Activated CD4-positive, alpha-beta T cell treated with anti-CD3 and anti-CD28 coated beads, Interleukin-2, amount 50 U/mL, for 24 hours (primary cell): ENCODE measurements around the gene TRIM50.
"Not testable (repeated sequence)": the region's sequence is repeated elsewhere in the genome, so short reads cannot be mapped to it uniquely, and the experiment has no call there.

Experiments
- DNase-seq, 2 donors: peaks; one replicate each; pipeline ENCODE4 v3.0.0-alpha.2; 2020; ENCODE audit warnings: low read depth in 1 of 2, low spot score in 1 of 2

TRIM50 gene

DNA sequence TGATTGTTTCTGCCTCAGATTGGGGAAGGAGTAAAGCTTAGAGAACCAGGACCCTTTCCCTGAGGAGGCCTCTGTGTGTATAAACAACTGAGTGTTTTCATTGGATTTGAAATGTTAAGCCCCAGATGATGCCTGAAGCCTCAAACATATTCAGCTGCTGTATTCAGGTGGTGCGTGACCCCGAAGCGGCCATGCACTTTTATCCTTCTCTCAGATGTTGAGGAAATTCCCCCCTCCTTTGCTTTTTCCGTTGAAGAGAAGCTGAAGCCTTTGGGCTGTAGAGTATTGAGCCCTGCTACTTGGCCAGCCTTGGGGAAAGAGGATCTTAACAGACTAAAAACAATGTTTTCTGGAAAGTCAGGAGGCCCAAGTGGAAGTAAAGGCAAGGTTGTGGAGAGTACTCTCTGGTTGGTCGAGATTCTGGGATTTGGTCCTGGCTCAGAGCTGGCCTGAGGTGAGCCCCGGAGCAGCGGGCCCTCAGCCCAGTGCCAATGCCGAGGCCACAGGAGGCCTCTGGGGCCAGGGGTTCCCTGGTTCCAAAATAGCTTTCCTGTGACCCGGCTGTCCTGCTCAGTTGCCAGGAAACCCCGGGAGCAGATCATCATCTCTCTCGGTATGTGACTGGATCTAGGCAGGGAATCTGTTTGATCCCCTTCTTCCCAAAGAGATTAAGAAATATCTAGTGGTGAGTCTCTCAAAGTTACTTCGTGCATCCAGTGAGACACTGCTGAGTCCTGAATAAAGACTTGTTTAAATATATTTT lies 22.6 kb upstream of the TRIM50 start:
- DNase-seq = no peak

DNA sequence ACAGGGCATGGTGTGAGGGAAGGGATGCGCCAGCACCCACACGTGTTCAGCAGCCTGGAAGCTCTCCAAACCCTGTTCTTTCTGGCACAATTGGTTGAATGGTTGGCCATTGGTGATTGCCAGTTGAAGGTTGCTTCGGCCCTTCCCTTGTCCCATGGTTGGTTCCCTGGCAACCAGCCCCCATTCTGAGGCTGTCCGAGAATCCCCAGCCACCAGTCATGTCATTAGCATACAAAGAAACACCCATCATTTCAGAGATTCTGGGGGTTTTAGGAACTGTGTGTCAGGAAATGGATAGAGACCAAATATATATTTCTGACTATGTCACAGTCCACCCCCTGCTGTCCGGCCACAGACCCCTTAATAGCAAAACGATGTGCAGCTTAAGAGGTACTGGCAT lies 21.9 kb upstream of the TRIM50 start:
- no peak for DNase-seq

DNA sequence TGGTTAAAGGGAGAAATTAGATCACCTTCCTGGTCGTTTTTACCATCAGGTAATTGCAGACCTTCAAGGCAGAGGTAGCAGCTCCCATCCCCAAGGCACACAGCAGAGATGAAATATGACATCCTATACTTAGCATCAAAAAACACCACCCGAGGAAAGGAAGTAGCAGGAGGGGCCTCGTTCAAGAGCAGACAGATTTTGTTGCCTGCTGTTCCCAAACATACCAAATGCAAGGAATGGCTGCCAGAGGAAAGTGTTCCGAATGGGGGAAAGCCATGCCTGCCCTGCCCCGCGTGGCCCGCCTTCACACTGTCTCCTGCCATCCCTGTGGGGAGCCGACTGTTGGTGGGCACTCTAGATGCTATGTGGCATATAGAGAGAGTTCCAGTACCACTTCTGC lies 18.1 kb upstream of the TRIM50 start:
- no peak for DNase-seq

DNA sequence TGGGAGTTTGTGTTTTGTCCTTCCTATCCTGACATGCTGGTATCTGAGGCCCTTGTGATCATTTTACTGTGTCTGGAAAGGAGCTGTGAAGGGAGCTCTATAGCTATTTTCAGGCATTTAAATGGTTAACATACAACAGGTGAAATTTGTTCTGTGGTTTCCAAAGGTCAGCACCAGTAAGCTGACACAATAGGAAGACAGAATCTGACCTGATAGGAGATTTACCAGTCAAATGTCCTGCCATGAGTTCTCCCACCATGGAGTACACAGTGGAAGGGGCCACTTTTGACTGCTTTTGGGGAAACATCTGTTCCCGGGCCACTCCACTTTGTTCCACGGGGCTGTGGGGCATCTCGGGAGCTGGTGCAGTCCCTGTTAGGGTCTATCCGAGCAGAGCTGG lies 17.7 kb upstream of the TRIM50 start:
- no peak for DNase-seq

DNA sequence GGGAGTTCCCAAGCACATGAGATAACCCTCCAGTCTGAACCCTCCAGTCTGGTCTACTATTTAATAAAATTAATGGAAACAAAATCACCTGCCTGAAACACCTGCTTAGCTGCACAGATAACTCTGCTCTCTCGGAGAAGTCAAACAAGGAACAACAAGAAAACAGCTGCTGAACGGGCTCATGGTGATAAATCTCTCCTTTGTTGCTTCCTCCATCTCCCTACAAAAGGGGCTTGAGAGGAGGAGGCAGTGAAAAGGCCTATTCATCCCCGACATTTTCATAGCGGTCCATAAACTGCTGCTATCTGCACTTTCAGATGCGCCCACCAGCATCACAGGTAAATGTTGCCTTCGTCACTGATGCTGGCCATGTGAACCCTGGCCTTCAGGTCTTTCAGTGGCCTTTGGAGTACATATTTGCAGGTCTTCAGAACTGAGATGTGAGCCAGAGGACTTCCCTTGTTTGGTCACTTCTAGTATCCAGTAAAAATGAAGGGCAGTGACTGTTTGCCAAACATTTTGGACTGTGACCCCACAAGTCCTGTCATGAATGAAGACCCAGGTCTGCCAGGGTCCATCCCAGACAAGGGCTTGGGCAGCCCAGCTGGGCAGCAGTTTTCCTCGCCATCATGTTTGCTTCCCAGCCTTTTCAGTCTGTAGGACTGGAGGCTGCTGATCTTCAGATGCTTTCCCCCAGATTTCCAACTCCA lies 15.9 kb upstream of the TRIM50 start:
- DNase-seq = no peak

DNA sequence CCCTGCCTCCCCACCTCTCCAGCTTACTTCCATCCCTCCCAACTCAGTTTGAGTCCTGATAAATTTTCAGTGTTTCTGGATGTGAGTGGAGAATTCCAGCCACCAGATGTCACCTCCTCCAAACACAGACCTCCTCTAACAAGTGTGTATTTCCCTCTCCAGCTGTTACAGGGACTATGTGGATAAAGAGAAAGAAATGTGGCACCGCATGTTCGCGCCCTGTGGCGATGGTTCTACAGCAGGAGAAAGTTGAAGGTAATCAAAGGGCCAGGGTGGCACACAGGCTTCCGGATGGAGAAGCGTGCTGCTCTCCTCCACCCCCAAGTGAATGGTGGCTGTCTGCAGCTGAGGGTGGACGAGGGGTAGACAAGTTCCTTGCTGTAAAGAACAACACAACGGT lies 14.8 kb upstream of the TRIM50 start:
- no peak for DNase-seq

DNA sequence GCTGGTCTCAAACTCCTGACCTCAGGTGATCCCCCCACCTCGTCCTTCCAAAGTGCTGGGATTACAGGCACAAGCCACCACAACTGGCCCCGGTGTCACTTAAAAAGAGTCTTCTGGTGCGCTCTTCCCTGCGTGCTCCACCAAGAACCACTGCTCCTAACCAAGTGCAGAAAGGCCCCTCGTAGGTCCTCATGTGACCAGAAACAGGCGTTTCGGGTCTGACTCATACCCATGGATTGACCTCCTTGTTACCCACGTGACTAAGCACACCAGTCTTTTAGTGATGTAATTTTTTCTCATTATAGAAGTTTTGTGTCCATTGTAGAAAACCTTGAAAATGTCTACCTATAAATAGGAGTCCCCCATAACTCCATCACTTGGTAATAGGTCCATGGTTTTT lies 14.0 kb upstream of the TRIM50 start:
- DNase-seq = no peak

DNA sequence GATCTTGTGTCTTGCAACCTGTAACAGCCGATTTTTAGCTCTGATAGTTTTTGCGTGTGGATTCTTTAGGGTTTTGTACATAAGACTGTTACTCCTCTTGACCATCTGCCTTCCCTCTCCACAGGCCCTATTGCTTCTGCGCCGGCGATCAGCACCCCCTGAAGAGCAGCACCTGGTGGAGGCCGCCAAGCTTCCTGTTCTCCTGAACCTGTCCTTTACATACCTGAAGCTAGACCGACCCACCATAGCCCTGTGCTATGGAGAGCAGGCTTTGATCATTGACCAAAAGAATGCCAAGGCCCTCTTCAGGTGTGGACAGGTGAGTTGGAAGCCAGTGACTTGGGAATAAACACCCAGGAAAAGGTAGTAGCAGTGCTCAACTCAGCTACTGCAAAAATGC lies 12.6 kb upstream of the TRIM50 start:
- no peak for DNase-seq

DNA sequence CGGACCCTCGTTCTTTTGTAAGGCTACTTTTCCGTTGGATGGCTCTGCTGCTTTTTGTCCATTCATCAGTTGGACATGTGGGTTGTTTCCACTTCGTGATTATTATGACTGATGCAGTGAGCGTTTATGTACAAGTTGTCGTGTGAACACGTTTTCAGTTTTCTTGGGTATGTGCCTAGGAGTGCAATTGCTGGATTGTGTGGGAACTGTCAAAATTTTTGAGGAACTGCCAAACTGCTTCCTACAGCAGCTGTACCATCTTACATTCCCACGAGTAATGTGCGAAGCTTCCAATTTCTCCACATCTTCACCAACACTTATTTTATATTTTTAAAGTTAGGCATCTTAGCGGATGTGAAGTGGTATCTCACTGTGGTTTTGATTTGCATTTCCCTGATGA lies 10.4 kb upstream of the TRIM50 start:
- no peak for DNase-seq

DNA sequence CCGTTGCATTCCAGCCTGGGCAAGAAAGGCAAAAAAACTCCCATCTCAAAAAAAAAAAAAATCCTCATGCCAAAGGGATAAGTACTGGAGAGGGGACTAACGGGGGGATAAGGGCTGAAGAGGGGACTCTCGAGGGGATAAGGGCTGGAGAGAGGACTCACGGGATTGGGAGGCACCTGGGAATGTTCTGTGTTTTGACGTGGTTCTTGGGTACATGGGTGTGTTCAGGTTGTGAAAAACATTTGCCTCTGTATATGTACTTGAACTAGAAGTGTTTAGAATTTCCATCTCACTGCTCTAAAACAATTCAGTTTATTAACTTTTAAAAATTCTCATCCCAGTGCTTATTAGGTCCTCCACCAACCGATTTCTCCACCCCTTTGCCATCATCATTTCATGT lies 4.6 kb upstream of the TRIM50 start:
- no peak for DNase-seq

DNA sequence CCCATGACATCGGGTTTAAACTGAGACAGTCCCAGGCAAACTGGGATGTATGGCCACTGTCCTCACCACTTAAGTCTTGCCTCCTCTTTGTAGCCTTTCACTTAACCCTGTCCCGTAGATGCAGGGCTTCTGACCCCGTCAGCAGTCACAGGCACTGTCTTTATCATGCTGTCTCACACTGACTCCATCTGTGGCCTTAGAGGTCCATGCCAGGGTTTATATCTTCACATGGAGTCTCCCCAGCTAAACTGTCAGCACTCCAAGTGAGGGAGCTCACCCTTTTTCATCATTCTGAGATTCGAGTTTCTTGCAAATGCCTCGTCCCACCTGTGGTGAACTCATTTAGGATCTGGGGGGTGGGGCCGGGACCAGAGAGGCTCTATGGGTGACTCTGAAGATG lies 2.9 kb upstream of the TRIM50 start:
- DNase-seq = no peak

DNA sequence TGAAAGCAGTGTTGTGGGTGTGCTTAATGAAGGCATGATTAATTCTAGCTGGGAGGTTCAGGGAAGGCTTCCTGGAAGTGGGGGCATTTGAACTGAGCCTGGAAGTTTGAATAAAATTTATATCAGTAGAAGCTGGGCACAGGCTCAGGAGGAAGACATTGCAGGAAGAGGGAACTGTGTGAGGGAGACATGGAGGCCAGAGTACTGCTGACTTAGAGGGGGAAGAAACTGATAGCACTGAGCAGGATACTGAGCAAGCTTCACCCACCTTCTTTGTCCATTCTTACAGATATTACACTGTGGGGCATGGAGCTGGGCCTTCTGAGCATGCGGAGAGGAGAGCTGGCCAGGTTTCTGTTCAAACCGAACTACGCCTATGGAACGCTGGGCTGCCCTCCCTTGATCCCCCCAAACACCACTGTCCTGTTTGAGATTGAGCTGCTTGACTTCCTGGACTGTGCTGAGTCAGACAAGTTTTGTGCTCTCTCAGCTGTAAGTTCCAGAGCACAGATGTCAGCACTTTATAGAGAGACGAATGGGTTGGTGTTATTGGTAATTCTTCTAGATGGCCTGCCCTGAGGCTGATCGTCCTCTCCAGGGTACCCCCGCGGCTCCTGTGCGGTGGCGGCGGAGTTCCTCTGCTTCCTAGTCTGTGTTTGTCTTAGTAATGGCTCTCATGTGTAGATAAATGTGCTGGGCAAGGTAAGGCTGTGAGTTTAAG lies 2.1 kb upstream of the TRIM50 start:
- no peak for DNase-seq

DNA sequence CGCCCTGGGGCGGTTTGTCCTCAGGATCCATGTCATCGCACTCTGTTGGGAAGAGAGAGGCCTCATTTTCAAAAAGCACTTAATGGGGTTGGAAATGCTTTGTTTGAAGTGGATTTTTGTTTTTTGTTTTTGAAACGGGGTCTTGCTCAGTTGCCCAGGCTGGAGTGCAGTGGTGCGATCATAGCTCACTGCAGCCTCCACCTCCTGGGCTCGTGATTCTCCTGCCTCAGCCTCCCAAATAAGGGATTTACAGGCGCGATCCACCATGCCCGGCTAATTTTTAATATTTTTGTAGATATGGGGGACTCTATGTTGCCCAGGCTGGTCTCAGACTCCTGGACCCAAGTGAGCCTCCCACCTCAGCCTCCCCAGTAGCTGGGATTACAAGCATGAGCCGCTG lies 814 bp upstream of the TRIM50 start:
- DNase-seq = no peak

DNA sequence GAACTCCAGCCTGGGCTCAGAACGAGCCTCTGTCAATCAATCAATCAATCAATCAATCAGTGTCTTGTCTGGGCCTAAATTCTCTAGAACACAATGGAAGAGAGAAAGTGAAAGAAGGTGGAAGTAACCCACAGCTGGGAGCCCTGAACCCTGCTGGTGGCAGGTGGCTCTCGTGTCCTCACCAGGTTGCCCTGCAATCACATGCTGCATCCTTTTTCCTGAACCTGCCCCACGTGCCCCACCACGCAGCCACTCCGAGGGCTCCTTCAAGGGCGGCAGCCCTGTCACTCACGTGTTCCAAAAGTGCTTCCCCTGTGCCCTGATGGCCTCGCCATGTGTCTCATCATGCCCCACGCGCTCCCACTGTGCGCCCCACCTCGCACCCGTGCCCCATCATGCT lies 433 bp downstream of the TRIM50 start:
- not testable (repeated sequence) for DNase-seq

DNA sequence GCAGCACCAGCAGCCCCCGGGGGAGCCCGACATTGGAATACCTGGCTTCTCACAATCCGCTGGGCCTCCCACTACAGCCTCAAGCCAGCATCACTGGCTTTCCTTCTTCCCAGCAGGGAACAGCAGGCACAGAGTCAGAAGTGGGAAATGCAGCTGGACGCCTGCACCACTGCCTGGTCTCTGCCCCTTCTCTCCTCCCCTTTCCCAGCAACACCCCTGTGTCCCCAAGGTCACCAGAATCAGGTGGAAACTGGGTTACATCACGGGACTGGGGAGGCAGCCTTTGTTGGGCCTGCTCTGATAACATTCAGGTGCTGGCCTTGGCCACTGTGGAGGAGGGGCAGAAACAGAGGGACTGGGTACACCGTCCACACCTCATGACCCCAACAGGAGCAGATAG lies 2.5 kb downstream of the TRIM50 start:
- not testable (repeated sequence) for DNase-seq

DNA sequence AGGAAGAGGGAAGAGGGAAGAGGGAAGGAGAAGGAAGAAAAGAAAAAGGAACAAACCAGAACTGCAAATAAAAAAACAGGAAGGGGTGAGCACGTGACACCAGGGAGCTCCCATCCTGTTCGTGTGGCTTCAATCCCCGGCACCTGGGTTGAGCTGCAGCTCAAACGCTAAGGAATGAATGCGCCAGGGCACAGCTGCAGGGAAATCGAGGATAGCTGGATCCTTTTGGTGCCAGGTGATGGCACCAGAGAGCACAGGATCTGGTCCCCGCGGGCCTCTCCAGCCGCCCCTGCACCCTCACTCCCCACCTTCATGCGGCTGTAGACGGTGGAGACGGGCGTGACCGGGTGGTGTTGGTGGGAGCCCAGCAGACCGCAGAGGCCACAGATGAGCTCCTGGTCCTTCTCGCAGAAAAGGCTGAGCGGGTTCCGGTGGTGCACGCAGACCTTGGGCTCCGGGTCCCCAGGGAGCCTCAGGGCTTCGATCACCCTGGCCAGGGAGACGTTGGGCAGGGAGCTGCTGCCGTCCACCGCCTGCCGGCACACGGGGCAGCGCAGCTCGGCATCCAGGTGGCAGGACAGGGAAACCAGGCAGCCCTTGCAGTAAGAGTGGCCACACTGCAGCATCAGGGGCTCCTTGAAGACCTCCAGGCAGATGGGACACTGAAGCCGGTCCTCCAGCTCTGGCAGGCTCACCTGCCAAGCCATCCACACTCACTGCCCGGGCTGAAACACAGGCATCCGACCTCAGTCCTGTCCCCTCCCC lies 3.6 kb downstream of the TRIM50 start:
- DNase-seq = peak; percentile 14 to 28

DNA sequence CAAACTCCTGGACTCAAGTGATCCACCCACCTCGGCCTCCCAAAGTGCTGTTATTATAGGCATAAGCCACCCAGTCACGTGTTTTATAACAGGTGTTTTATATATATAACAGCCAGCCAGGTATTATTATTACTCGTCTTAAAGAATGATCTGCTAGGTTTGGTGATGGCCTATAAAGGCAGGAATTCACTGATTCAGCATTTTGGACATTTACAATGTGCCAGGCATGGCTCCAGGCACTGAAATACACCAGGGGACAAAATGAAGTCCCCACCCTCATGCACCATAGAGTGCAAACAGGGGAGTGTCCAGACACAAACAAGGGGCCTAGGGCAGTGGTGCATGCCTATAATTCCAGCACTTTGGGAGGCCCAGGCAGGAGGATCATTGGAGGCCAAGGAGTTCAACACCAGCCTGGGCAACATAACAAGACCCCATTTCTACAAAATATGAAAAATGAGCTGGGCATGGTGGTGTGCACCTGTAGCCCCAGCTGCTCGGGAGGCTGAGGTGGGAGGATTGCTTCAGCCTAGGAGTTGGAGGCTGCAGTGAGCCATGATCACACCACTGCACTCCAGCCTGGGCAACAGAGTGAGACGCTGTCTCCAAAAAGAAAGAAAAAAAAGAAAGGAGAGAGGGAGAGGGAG lies 4.3 kb downstream of the TRIM50 start:
- DNase-seq = not testable (repeated sequence)

DNA sequence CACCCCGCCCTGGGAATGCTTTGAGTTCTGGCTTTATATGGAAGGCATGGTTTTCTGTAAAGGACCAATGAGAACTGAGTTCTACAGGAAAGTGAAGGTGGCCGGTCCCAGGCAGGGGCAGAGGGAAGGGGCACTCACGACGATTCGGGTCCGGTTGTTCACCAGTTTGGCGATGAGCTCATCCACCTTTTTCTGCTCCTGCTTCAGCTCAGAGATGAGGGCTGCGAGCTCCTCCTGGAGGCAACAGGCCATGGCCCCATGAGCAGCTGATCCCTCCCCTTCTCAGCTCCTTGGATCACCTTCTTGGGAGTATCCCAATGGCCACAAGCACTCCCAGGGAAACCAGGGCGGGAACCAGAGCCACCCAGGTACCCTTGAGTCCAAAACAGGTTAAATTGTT lies 7.9 kb downstream of the TRIM50 start:
- not testable (repeated sequence) for DNase-seq

DNA sequence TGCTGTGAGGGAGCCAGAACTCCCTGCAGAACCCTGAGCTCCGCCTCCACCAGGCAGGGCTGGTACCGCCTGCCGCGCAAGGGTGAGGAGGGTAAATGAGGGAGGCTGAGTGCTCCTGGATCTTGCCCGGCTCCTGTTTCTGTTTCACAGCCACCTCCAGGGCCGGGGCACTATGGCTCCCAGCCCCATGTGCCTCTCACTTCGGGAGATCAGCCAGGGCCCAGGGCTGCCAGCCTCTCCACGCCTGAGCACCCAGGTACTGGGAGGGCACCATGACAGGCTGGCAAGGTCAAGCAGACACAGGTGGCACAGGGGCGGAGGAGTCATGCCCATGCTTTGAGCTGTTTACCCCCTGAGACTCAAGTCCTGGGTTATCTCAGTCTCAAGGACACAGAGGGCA lies 8.3 kb downstream of the TRIM50 start:
- DNase-seq = not testable (repeated sequence)

DNA sequence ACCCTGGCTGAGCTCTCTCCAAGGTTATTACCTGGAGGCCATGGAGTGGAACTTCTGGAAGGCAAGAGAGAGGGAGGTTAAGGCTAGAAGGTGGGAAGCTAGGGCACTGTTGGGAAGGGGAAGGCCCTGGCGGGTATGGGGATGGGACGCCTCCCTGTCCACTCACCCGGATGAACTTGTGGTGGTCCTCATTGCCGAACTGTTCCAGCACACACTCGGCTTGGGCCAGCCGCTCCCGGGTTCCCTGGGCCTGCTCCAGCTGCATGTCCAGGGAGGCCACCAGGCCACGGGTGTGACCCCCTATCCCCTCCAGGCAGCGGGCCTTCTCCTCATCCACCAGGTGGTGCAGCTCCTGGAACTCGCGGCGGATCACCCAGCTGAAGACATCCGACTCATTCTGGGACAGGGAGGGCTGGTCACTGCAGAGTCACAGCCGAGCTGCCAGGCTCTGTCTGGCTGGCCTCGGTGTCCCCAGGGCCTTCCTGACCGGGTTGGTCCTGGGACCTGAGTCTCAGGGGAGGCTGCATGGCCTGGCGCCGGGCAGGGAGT lies 9.2 kb downstream of the TRIM50 start:
- not testable (repeated sequence) for DNase-seq

DNA sequence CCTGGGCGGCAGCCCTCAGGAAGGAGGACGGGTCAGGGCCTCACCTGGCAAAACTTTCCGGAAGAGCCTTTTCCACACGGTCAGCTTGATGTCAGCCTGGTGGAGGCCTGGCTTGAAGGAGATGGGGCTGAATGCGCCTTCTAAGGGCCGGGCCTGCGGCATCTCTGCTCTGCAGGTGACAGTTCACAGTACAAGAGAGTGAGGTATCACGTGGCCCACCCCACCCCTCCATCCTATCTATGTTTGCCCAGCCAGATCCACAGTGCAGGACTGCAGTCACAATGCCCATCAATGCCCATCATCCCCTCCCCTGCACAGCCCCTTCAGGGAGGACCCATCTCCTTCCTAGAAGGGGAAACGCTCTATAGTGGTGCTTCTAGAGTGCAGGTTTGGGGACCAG lies 11.4 kb downstream of the TRIM50 start:
- DNase-seq = no peak
